GM13976 (cell line): Measurements from ENCODE around the gene ADSS1.
"Not testable (repeated sequence)": the region's sequence is repeated elsewhere in the genome, so short reads cannot be mapped to it uniquely, and the experiment has no call there.

ENCODE experiments used
- DNase-seq: peaks from one replicate; pipeline ENCODE4 v3.0.0; 2012; ENCODE audit warnings: low spot score
- in situ Hi-C: fragments of 300-500 bp; cut with MboI; formaldehyde crosslinking; loops from one replicate; pipeline ENCODE4 v1.12.0; 2022; ENCODE audit warnings: low sequenced_read_pairs, mixed read lengths, inconsistent platforms; ENCODE audit not compliant: unreplicated experiment
- TF ChIP-seq, protein P1 (sequence below): IDR thresholded peaks from 2 replicates; pipeline ENCODE4 v1.5.1; 2012; ENCODE audit warnings: borderline replicate concordance, mild to moderate bottlenecking; ENCODE audit not compliant: insufficient read depth; ENCODE audit errors: extremely low read depth, missing control alignments, control extremely low read depth

The ADSS1 gene

DNA sequence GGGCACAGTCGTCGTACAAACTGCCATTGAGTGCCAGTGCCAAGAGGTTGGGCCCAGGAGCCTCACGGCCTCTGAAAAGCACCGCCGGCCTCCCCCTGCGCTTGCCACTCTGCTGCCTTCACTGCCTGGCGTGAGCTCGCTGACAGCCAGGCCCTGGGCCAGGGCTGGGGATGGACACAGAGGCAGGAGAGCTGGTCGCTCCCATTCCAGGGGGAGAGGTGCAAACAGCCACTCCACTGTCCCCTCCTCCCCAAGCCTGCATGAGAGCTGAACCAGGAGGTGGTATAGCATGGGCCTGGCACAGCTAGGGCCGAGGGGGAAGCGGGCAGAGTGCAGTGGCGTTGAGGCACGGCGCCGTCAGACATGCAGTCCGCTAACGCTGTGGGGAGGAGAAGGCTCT, 4.6 kb downstream of the ADSS1 start:
- no peak for DNase-seq
- in situ Hi-C loops, result no loop called here

DNA sequence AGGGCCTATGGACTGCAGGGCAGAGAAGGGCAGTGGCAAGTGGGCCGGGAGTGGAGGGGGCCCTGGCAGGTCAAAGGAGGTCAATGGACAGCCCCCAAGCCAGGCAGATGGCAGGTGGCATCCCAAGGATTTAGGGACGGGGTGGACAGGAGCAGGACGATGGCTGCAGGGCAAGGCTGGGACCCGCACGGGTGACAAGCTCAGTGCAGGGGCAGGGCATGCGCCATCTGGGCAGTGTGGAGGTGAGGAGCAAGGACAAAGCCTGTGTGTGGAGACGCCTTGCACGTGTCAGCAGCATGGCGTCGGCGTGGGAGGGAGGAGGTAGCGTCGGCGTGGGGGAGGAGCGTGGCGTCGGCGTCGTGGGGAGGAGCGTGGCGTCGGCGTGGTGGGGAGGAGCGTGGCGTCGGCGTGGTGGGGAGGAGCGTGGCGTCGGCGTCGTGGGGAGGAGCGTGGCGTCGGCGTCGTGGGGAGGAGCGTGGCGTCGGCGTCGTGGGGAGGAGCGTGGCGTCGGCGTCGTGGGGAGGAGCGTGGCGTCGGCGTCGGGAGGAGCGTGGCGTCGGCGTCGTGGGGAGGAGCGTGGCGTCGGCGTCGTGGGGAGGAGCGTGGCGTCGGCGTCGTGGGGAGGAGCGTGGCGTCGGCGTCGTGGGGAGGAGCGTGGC, 5.3 kb downstream of the ADSS1 start:
- in situ Hi-C loops, DNase-seq: not testable (repeated sequence)

More for the DNA sequence above, 4.6 kb downstream of the ADSS1 start:
- TF ChIP-seq, protein P1, sequence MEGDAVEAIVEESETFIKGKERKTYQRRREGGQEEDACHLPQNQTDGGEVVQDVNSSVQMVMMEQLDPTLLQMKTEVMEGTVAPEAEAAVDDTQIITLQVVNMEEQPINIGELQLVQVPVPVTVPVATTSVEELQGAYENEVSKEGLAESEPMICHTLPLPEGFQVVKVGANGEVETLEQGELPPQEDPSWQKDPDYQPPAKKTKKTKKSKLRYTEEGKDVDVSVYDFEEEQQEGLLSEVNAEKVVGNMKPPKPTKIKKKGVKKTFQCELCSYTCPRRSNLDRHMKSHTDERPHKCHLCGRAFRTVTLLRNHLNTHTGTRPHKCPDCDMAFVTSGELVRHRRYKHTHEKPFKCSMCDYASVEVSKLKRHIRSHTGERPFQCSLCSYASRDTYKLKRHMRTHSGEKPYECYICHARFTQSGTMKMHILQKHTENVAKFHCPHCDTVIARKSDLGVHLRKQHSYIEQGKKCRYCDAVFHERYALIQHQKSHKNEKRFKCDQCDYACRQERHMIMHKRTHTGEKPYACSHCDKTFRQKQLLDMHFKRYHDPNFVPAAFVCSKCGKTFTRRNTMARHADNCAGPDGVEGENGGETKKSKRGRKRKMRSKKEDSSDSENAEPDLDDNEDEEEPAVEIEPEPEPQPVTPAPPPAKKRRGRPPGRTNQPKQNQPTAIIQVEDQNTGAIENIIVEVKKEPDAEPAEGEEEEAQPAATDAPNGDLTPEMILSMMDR, result no peak

DNA sequence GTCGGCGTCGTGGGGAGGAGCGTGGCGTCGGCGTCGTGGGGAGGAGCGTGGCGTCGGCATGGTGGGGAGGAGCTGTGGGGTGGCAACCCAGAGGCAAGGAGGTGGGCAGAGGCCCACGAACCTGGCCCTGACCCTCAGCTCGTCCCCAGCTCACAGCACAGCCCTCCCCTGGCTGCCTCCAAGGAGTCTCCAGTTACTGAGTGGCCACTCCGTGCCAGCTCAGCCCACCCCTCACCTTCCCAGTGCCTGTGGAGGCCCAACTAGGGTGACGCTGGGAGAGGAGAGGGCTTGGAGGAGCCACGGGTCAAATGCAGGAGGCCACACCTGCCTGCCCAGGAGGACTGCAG, 5.8 kb downstream of the ADSS1 start:
- TF ChIP-seq, protein P1, result no peak
- in situ Hi-C loops, result no loop called here
- DNase-seq, result no peak

DNA sequence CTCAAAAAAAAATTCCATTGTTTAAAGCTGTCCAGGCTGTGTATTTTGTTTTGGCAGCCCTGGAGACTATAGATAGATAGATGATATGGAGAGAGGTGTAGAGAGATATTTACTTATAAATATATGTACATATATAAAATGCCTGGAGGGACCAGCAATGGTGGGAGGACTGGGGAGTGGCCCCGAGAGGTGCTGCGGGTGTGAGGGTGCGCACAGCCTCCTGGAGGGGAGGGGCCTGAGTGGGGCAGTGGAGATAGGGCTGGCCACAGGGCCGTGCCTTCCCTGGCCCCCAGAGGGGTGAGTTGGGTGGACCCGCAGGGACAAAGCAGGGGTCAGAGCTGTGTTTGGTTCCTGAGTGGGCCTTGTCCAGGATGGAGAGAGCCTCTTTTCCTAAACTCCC, 6.5 kb downstream of the ADSS1 start:
- in situ Hi-C loops, result no loop called here
- TF ChIP-seq, protein P1, result no peak

DNA sequence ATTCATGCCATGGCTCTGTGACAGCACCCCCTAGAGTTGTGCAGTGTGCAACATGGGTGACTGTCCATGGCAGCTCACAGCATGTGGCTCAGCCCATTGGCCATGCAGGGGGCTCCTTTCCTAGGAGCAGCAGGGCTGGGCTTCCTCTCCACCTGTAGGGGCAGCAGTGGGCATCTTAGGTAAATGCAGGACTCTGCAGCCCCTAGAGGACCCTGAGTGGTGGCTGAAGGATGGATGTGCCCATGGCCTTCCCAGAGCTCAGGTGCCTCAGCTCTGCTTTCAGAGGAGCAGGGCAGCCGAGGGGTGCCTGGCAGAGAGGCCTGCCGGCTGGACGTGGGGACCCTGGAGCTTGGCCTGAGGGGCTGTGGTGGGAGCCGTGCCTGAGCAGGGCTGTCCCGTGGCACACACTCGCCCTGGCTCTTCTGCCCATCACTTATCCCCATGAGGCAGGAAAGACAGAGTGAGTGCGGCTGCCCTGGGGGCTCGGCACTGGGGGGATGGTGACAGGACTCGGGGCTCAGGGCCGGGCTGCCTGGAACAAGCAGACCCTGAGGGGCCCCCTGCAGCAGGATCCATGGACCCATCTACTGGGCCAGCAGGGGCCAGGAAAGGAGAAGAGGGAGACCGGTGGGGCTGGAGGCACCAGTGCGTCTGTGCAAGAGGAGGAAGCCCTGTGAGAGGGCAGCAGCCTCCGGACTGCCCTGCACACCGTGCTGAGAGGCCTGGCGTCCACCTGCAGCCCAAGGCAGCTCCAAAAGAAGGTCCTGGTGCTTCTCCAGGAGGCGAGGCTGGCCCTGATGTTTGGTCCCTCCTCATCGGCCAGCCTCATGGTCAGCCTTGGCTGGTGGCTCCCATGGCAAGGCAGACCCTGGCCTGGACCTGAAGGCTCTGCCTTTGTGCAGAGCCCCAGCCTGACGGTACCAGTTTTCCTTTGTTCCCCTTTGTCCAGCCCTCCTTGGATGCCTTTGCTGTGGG, 7.6 kb downstream of the ADSS1 start:
- in situ Hi-C loops, result no loop called here
- no peak for DNase-seq
- TF ChIP-seq, protein P1, result no peak

More for the DNA sequence above, 6.5 kb downstream of the ADSS1 start:
- DNase-seq, result no peak

DNA sequence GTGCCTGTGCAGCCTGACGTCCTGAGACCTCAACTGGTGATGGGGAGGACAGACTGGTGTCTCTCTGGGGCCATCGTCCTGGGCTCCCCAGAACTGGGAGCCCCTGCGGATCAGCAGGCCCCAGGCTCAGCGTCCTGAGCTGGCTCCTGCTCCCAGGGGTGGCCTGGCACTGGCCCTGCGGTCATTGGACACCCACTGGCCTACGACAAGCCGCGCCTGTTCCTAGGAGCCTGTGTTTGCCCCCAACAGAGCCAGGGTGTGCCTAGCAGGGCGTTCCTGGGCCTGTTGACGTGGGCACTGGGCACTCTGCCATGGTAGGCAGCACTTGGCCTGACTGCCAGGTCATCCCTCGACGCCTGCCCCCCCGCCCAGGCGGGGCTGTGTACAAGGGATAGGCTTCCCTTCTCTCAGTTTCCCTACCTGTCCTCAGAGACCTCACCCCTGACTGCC, 8.4 kb downstream of the ADSS1 start:
- no peak for DNase-seq
- TF ChIP-seq, protein P1, result no peak
- in situ Hi-C loops, result no loop called here
